Caco-2 (cell line): Measurements from ENCODE around the gene PHGDH. TPM values are rescaled to one million over a fixed set of nuclear protein-coding genes. Genes with fewer than 3 reads are reported as not detected.
"Not testable (repeated sequence)": the region's sequence is repeated elsewhere in the genome, so short reads cannot be mapped to it uniquely, and the experiment has no call there.

Source experiments
- BruUV-seq: library from RNA; stranded (reverse); fragments of 400-500 nt; replicated peaks from 2 replicates; lab custom pipeline; 2021; lab: Mats Ljungman, UMichigan
- CTCF ChIA-PET: fragments of 300-600 bp; sonication (Branson Sonifier 250); formaldehyde crosslinking; loops from one replicate; lab custom pipeline; 2022; ENCODE audit warnings: antibody characterized with exemption; lab: Charles Lee
- POLR2A ChIA-PET: fragments of 300-600 bp; sonication (Branson Sonifier 250); formaldehyde crosslinking; loops from one replicate; lab custom pipeline; 2022; ENCODE audit warnings: antibody characterized with exemption; lab: Charles Lee
- DNase-seq, 2 experiments: peaks; one replicate each; pipeline versions ENCODE4 v3.0.0 to v3.0.0-alpha.2; 2020 to 2022
- H3K27me3 ChIP-seq: replicated peaks from 2 replicates; pipeline ENCODE4 v1.6.0; 2011; ENCODE audit warnings: low read length; ENCODE audit not compliant: control insufficient read depth, insufficient read depth
- H3K36me3 ChIP-seq: 2 replicates; pipeline ENCODE4 v1.5.1; 2011; ENCODE audit warnings: low read length; ENCODE audit not compliant: control insufficient read depth, insufficient read depth
- H3K4me1 ChIP-seq: fragments of 250-450 bp; sonication (Bioruptor Pico); 2 replicates; pipeline ENCODE4 v1.5.1; 2020; ENCODE audit warnings: mild to moderate bottlenecking
- H3K4me3 ChIP-seq: 2 replicates; pipeline ENCODE4 v1.5.1; 2011; ENCODE audit warnings: low read depth, mild to moderate bottlenecking, control low read depth, low read length
- H3K9me3 ChIP-seq: fragments of 250-450 bp; sonication (Bioruptor Pico); 2 replicates; pipeline ENCODE4 v1.5.1; 2020; ENCODE audit warnings: mild to moderate bottlenecking, moderate library complexity
- H3K27ac Mint-ChIP-seq: one replicate; pipeline ENCODE4 v1.8.0; 2022; ENCODE audit warnings: mixed read lengths; ENCODE audit not compliant: unreplicated experiment
- H3K27me3 Mint-ChIP-seq: one replicate; pipeline ENCODE4 v1.8.0; 2022; ENCODE audit warnings: mixed read lengths; ENCODE audit not compliant: insufficient read depth, unreplicated experiment
- H3K36me3 Mint-ChIP-seq: one replicate; pipeline ENCODE4 v1.8.0; 2022; ENCODE audit warnings: mild to moderate bottlenecking, mixed read lengths; ENCODE audit not compliant: insufficient read depth, unreplicated experiment
- H3K4me1 Mint-ChIP-seq: one replicate; pipeline ENCODE4 v1.8.0; 2022; ENCODE audit warnings: low read depth, mixed read lengths; ENCODE audit not compliant: unreplicated experiment
- H3K4me3 Mint-ChIP-seq: one replicate; pipeline ENCODE4 v1.8.0; 2022; ENCODE audit warnings: mild to moderate bottlenecking, moderate library complexity, mixed read lengths; ENCODE audit not compliant: unreplicated experiment
- H3K9me3 Mint-ChIP-seq: one replicate; pipeline ENCODE4 v1.8.0; 2022; ENCODE audit warnings: mixed read lengths; ENCODE audit not compliant: unreplicated experiment
- CTCF ChIP-seq, 2 experiments: fragments of 200-600 bp in 1 of 2; IDR thresholded peaks; 1 replicate in 1 of 2; 2 replicates in 1 of 2; pipeline versions ENCODE4 v1.5.1 to v1.8.0; 2011 to 2022; ENCODE audit warnings: antibody characterized with exemption in 1 of 2, control low read depth in 1 of 2, inconsistent platforms in 1 of 2, low read depth in 1 of 2, low read length in 1 of 2, mild to moderate bottlenecking in 1 of 2, moderate library complexity in 1 of 2; ENCODE audit not compliant: insufficient read depth in 1 of 2, severe bottlenecking in 1 of 2, unreplicated experiment in 1 of 2
- intact Hi-C: fragments of 100-400 bp; cut with micrococcal nuclease; formaldehyde crosslinking; loops from one replicate; pipeline ENCODE4 v1.10.0; 2022; ENCODE audit not compliant: unreplicated experiment
- total RNA-seq: library from RNA; stranded (reverse); gene quantifications from 2 replicates; pipeline ENCODE4 v1.2.3, GENCODE V29; 2022

The PHGDH gene
- total RNA-seq, 1 experiment from 2014 or later: 410 TPM

- H3K36me3 ChIP-seq: no peaks in the 10 kb centered on the region
- DNase-seq: no peak
- H3K4me3 ChIP-seq: no peak overlapping the region
- H3K27me3 ChIP-seq: no peaks in the 10 kb centered on the region
- POLR2A ChIA-PET: no interaction called here
- no peak overlapping the region for H3K27ac Mint-ChIP-seq
- intact Hi-C loops: no loop called here
- H3K9me3 Mint-ChIP-seq: no peaks in the 10 kb centered on the region
- TF ChIP-seq CTCF (IDR thresholded peaks at IDR 0.05; ENCODE audit: insufficient read depth in 1 of 2, low read depth in 1 of 2, low read length in 1 of 2, severe bottlenecking in 1 of 2, unreplicated experiment in 1 of 2): no peak
- H3K4me1 ChIP-seq: peaks cover 4% of the 10 kb centered on the region; the same call in 1 of the 2 replicates
- BruUV-seq: no TSS peak
- no peaks in the 10 kb centered on the region for H3K9me3 ChIP-seq
- H3K27me3 Mint-ChIP-seq: peaks cover 2% of the 10 kb centered on the region
- H3K4me3 Mint-ChIP-seq: no peak overlapping the region
- CTCF ChIA-PET: no interaction called here
- H3K4me1 Mint-ChIP-seq: peaks cover 20% of the 10 kb centered on the region
- H3K36me3 Mint-ChIP-seq: no peaks in the 10 kb centered on the region
Observed at GRCh38 chr1:119688810-119689209, 22.9 kb upstream of the PHGDH start.

DNA sequence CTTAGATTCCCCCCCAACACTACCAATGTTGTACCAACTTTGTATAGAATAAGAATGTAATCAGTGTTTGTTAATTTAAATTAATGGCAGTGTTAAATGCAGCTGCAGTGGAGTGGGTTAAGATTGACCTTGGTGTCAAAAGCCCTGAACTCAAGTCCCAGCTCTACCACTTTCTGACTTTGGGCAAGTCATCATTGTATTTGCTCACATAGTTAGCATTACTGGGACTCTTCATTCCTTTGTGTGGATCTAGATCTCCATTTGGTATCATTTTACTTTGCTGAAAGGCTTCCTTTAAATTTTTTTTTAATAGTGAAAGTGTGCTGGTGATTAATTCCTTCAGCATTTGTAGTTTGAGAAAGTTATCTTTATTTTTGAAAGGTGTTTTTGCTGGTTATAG is 22.2 kb upstream of the PHGDH start:
- no peak for DNase-seq
- Histone ChIP-seq H3K4me1 (peaks cover 4% of the 10 kb centered on the region; the same call in 1 of the 2 replicates), H3K27me3 (no peaks in the 10 kb centered on the region), H3K9me3 (no peaks in the 10 kb centered on the region), H3K36me3 (no peaks in the 10 kb centered on the region), H3K4me3 (no peak overlapping the region)
- peaks cover 6% of the 10 kb centered on the region for H3K9me3 Mint-ChIP-seq
- intact Hi-C loops: no loop called here
- H3K4me3 Mint-ChIP-seq: no peak overlapping the region
- ChIA-PET CTCF (no interaction called here), POLR2A (no interaction called here)
- H3K36me3 Mint-ChIP-seq: no peaks in the 10 kb centered on the region
- no peak for TF ChIP-seq CTCF (IDR thresholded peaks at IDR 0.05; ENCODE audit: insufficient read depth in 1 of 2, low read depth in 1 of 2, low read length in 1 of 2, severe bottlenecking in 1 of 2, unreplicated experiment in 1 of 2)
- H3K27ac Mint-ChIP-seq: no peak overlapping the region
- peaks cover 5% of the 10 kb centered on the region for H3K27me3 Mint-ChIP-seq
- BruUV-seq: no TSS peak
- H3K4me1 Mint-ChIP-seq: peaks cover 20% of the 10 kb centered on the region

DNA sequence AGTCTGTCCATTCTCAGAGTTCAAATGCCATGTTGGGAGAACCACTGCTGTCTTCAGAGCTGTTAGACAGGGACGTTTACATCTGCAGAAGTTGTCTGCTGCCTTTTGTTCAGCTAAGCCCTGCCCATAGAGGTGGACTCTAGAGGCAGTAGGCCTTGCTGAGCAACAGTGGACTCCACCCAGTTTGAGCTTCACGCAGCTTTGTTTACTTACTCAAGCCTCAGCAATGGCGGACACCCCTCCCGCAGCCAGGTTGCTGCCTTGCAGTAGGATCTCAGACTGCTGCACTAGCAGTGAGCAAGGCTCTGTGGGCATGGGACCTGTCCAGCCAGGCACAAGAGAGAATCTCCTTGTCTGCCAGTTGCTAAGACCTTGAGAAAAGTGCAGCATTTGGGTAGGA is 14.9 kb upstream of the PHGDH start:
- peaks cover 40% of the 10 kb centered on the region for H3K9me3 Mint-ChIP-seq
- H3K4me3 ChIP-seq, H3K4me1 ChIP-seq, intact Hi-C loops, DNase-seq, H3K36me3 Mint-ChIP-seq, CTCF ChIA-PET, H3K9me3 ChIP-seq, H3K4me1 Mint-ChIP-seq, H3K36me3 ChIP-seq, H3K27ac Mint-ChIP-seq, H3K27me3 ChIP-seq, H3K4me3 Mint-ChIP-seq, H3K27me3 Mint-ChIP-seq, BruUV-seq: not testable (repeated sequence)
- POLR2A ChIA-PET: interaction anchor here (1.2 kb wide), 1 partner anchor 15 kb away, joined by 4 read pairs; the partner anchor contains the start of gene PHGDH
